Measurements from ENCODE around the gene PDZD4.

PDZD4 gene

GRCh38 chrX:153829799-153830639 lies at the start of gene PDZD4:
Gene PDZD4, minus strand, starts transcription at chrX:153830544. Its CDS starts 246 bp downstream, at chrX:153830298.
- no peak for DNase-seq (ENCODE audit: low read depth in 3 of 3, low spot score in 1 of 3)

GRCh38 chrX:153879741-153880439 lies 49.5 kb upstream of the PDZD4 start:
- no peak for DNase-seq (ENCODE audit: low read depth in 3 of 3, low spot score in 1 of 3)

GRCh38 chrX:153878969-153879653 lies 48.8 kb upstream of the PDZD4 start:
- DNase-seq (ENCODE audit: low read depth in 3 of 3, low spot score in 1 of 3) = no peak

GRCh38 chrX:153878345-153878744 lies 48.0 kb upstream of the PDZD4 start:
- DNase-seq (ENCODE audit: low read depth in 3 of 3, low spot score in 1 of 3) = no peak

DNA sequence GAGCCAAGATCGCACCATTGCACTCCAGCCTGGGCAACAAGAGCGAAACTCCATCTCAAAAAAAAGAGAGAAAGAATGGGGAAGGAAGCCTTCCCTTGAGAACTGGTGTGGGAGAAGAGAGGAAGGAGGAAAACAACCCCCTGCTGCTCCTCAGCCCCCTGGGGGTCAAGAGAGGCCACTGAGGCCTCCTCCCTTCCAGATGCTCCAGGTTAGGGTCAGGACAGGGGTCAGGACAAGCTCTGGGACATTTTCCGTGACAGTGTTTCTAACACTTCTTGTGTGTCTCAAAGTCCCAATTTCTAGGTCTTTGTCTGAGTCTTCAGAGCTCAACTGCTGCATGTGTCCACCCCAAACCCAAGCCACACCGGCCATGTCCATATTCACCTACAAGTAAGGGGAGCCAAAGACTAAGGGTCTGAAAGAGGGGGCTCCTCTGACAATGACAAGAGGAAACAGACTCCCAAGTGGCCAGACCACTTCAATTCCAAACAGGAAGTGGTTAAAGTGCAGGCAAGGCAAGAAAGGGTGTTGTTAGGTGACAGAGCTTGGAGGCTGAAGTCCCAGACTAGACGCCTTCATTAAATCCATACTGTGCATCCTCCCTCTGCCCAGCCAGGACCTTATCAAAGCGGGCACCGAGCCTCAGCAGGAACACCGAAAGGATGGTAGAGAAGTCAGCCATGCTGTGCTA lies 47.4 kb upstream of the PDZD4 start:
- no peak for DNase-seq (ENCODE audit: low read depth in 3 of 3, low spot score in 1 of 3)

GRCh38 chrX:153876112-153876491 lies 45.8 kb upstream of the PDZD4 start:
- no peak for DNase-seq (ENCODE audit: low read depth in 3 of 3, low spot score in 1 of 3)

- peak; percentile 1 to 61 (median 47) for DNase-seq (ENCODE audit: low read depth in 3 of 3, low spot score in 1 of 3)
These were observed 45.2 kb upstream of the PDZD4 start for GRCh38 chrX:153875391-153876111.

DNA sequence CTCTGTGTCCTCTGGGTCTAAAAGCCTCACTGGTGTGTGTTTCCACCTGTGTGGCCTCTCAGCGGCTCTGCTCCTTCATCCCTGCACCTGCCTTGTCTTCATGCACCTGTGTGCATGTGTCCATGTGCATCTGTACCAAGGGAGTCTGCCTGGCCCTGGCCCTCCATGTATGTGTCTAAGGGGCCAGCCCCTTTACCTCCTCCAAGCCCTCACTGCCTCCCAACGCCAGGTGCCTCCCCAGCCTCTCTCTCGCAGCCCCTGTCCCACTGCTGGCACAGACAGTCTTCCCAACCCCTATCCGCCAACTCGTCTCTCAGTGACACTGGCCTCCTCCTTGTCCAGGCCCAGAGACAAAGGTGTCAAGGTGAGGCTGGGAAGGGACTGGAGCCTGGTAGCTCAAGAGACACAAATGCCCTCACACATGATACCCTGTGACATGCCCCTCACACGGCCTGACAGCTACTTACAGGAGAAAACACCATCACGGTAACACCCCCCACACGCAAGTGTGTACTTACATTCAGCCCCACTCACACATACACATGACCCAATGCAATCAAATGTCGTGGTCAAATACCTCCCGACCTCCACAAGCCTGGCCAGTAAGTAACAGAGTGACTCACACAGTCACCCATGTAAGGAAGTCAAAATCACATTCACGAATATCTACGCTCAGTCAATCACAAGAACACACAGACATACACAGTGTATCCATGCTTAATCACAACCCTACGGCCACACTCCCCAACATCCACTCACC lies 44.2 kb upstream of the PDZD4 start:
- DNase-seq (ENCODE audit: low read depth in 3 of 3, low spot score in 1 of 3) = no peak

DNA sequence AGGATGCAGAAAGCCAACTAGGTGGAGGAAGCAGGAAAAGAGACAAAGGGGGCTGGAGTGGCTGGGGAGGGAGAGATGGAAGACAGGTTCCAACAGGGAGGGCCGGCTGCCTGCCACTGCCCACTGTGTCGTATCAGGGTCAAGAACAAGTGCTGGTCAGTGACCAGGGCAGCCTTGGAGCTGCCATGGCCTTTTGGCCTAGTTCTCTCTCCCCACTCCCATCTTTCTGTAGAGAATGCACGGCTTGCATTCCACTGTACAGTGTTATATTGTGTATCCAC lies 43.7 kb upstream of the PDZD4 start:
- no peak for DNase-seq (ENCODE audit: low read depth in 3 of 3, low spot score in 1 of 3)

- no peak for DNase-seq (ENCODE audit: low read depth in 3 of 3, low spot score in 1 of 3)
These were observed 43.1 kb upstream of the PDZD4 start for GRCh38 chrX:153873282-153874084.

- no peak for DNase-seq (ENCODE audit: low read depth in 3 of 3, low spot score in 1 of 3)
These were observed 41.9 kb upstream of the PDZD4 start for GRCh38 chrX:153871946-153872878.

DNA sequence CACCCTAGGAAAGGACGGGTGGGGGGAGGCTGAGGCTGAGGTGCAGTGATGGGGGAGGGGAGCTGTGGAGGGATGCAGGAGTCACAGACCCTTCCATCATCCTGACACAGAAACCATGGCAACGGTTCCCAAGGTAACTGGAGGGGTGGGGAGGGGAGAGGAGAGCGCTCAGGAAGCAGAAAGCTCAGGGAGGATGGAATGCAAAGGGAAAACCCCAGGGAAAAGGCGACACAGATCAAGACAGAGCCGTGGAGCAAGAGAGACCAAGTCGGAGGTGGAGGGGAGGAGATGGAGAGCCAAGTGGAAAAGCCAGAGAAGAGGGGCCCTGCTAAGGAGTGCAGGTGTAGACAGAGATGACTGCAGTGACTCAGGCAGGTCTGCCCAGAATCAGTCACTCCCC lies 41.1 kb upstream of the PDZD4 start:
- no peak for DNase-seq (ENCODE audit: low read depth in 3 of 3, low spot score in 1 of 3)

DNA sequence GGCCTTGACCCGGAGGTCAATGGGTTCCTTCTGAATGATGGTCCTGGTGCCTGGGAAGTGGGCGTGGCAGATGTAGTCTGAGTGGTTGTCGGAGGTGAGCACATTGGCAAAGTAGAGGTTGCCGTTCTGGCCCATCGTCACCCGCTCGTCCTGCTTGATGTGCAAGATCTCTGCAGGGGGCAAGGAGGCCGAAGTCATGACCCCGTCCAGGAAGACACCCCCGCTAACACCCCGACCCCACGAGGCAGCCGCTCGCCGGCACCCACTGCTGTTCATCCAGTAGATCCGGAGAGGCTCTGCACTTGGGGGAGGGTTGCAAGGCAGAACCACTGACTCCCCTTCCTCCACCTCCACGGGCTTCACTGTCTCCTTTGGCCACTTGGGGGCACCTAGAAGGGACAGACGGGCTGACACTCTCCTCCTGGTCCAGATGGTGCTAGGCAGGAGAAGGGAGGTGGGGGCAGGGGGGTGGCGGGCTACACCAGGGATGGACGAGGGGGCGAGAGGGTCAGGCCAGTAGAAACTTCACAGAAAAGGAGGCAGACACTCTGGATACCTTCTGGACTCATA lies 40.5 kb upstream of the PDZD4 start:
- DNase-seq (ENCODE audit: low read depth in 3 of 3, low spot score in 1 of 3) = no peak

DNA sequence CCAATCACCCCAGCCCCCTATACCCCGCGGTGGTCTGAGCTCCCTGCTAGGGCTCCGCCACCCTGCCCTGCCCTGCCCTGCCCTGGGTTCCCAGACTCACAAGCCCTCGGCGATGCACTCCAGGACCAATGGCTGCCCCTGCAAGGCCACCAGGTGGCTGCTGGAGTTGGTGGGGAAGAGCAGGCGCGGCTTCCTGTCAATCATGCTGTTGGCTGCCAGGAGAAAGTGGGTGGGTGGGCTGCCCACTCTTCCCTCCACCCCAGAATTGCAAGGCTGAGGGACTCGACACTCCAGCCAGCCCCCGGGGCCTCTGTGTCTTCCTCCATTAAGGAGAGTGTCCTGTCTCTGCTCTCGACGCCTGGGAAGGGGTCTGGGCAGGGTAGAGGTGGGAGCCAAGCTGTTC lies 39.9 kb upstream of the PDZD4 start:
- DNase-seq (ENCODE audit: low read depth in 3 of 3, low spot score in 1 of 3) = no peak

- no peak for DNase-seq (ENCODE audit: low read depth in 3 of 3, low spot score in 1 of 3)
These were observed 39.3 kb upstream of the PDZD4 start for GRCh38 chrX:153869473-153870287.

DNA sequence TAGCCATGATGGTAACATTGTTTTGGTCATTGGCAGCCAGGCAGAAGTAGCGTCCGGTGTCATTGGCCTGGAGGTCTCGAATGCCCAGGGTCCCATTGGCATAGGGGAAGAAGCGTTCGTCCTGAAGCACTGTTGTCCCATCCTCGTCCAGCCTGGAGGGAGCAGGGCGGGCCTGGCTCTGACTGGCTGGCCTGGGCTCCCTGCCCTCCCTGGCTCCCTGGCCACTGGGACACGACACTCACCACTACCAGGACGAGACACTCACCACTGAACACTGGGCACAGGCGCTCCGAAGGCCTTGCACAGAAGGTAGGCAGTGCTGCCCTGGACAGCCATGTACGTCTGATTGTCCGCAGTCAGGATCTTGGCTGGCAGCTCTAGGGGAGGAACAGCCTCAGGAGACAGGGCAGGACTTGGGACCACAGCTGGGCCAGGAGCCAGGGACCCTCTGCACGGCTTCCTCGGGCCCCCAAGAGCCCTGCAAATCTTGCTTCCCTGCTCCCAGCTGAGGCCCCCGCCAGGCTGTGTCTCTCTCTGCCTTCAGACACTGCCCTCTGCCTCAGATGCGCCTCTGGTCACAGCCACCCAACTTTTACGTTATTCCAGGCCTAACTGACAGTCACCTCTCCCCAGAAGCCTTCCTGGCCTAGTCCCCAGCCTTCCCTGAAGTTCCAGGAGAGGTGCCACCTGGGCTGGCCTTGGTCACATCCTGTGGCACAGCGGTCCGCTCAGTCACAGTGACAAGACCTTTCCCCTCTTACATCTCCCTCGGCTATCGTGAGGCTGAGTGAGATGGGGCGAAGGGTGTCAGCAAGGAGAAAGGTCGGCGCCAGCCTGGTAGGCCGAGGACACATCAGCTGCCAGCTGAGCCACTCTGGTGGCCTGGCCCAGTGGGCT lies 38.5 kb upstream of the PDZD4 start:
- DNase-seq (ENCODE audit: low read depth in 3 of 3, low spot score in 1 of 3) = no peak

Measured in stimulated activated CD4-positive, alpha-beta T cell treated with anti-CD3 and anti-CD28 coated beads, TNF-alpha, amount 100 ng/mL, for 1 hour (primary cell).